HL-60 (cell line): ENCODE measurements around the gene GUCY1B1.

Experiments
- DNase-seq, 2 experiments: peaks; one replicate each; pipeline ENCODE4 v3.0.0-alpha.2; 2010 to 2020; ENCODE audit warnings: low read depth in 1 of 2, low spot score in 1 of 2
- H3K27ac ChIP-seq: fragments of 250-450 bp; sonication (Bioruptor Pico); replicated peaks from 2 replicates; pipeline ENCODE4 v1.5.1; 2020; ENCODE audit warnings: mild to moderate bottlenecking, moderate library complexity
- H3K27me3 ChIP-seq: fragments of 250-450 bp; sonication (Bioruptor Pico); 2 replicates; pipeline ENCODE4 v1.5.1; 2021; ENCODE audit warnings: mild to moderate bottlenecking, moderate library complexity; ENCODE audit not compliant: insufficient read depth, poor library complexity, severe bottlenecking
- H3K4me3 ChIP-seq: replicated peaks from 2 replicates; pipeline ENCODE4 v1.5.1; 2011; ENCODE audit warnings: mild to moderate bottlenecking, control low read depth, low read length; ENCODE audit not compliant: insufficient read depth
- GABPA ChIP-seq: IDR thresholded peaks from 2 replicates; pipeline ENCODE4 v1.6.1; 2012; ENCODE audit warnings: low read depth
- POLR2AphosphoS5 ChIP-seq: IDR thresholded peaks from 2 replicates; pipeline ENCODE4 v1.6.1; 2012; ENCODE audit warnings: low read depth
- SPI1 ChIP-seq: IDR thresholded peaks from 2 replicates; pipeline ENCODE4 v1.6.1; 2012; ENCODE audit warnings: low read depth, mild to moderate bottlenecking, borderline replicate concordance
- TF ChIP-seq, protein P1 (sequence below): IDR thresholded peaks from one replicate; pipeline ENCODE4 v1.5.1; 2011; ENCODE audit warnings: low read length, control low read depth, inconsistent platforms; ENCODE audit not compliant: insufficient read depth
- TF ChIP-seq, protein P2 (sequence below): IDR thresholded peaks from 2 replicates; pipeline ENCODE4 v1.6.1; 2012; ENCODE audit warnings: low read depth; ENCODE audit not compliant: insufficient replicate concordance

GUCY1B1 gene

GRCh38 chr4:155712846-155713245, 46.0 kb upstream of the GUCY1B1 start:
- Histone ChIP-seq H3K27me3 (no peaks in the 10 kb centered on the region), H3K27ac (no peak overlapping the region), H3K4me3 (no peak overlapping the region)
- no peak for DNase-seq
- TF ChIP-seq GABPA = no peak
- TF ChIP-seq, protein P1, sequence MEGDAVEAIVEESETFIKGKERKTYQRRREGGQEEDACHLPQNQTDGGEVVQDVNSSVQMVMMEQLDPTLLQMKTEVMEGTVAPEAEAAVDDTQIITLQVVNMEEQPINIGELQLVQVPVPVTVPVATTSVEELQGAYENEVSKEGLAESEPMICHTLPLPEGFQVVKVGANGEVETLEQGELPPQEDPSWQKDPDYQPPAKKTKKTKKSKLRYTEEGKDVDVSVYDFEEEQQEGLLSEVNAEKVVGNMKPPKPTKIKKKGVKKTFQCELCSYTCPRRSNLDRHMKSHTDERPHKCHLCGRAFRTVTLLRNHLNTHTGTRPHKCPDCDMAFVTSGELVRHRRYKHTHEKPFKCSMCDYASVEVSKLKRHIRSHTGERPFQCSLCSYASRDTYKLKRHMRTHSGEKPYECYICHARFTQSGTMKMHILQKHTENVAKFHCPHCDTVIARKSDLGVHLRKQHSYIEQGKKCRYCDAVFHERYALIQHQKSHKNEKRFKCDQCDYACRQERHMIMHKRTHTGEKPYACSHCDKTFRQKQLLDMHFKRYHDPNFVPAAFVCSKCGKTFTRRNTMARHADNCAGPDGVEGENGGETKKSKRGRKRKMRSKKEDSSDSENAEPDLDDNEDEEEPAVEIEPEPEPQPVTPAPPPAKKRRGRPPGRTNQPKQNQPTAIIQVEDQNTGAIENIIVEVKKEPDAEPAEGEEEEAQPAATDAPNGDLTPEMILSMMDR = no peak
- no peak for TF ChIP-seq POLR2AphosphoS5
- TF ChIP-seq SPI1 = no peak

GRCh38 chr4:155713911-155714310, 44.9 kb upstream of the GUCY1B1 start:
- Histone ChIP-seq H3K4me3 (no peak overlapping the region), H3K27ac (no peak overlapping the region), H3K27me3 (no peaks in the 10 kb centered on the region)
- no peak for DNase-seq
- TF ChIP-seq SPI1 (no peak), POLR2AphosphoS5 (no peak), GABPA (no peak)
- TF ChIP-seq, protein P2, sequence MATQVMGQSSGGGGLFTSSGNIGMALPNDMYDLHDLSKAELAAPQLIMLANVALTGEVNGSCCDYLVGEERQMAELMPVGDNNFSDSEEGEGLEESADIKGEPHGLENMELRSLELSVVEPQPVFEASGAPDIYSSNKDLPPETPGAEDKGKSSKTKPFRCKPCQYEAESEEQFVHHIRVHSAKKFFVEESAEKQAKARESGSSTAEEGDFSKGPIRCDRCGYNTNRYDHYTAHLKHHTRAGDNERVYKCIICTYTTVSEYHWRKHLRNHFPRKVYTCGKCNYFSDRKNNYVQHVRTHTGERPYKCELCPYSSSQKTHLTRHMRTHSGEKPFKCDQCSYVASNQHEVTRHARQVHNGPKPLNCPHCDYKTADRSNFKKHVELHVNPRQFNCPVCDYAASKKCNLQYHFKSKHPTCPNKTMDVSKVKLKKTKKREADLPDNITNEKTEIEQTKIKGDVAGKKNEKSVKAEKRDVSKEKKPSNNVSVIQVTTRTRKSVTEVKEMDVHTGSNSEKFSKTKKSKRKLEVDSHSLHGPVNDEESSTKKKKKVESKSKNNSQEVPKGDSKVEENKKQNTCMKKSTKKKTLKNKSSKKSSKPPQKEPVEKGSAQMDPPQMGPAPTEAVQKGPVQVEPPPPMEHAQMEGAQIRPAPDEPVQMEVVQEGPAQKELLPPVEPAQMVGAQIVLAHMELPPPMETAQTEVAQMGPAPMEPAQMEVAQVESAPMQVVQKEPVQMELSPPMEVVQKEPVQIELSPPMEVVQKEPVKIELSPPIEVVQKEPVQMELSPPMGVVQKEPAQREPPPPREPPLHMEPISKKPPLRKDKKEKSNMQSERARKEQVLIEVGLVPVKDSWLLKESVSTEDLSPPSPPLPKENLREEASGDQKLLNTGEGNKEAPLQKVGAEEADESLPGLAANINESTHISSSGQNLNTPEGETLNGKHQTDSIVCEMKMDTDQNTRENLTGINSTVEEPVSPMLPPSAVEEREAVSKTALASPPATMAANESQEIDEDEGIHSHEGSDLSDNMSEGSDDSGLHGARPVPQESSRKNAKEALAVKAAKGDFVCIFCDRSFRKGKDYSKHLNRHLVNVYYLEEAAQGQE = no peak
- TF ChIP-seq, protein P1 = no peak

DNA sequence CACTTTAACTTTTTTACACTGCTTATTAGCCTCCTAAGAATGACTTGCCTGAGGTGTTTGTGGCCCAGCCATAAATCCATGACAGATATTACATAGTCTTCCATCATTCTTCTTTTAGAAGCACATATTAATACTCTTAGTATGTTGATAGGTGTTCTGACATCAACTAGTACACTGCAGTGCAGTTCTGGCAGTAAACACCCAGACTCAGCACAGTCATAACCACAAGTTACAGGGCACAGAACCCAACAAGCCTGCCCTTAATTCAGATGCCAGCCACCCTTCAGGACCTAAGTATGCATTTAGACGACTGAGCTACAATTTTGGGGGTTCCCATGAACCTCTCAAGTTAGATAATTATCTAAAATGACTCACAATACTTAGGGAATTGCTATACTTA, 36.5 kb upstream of the GUCY1B1 start:
- H3K4me3 ChIP-seq = no peak overlapping the region
- H3K27me3 ChIP-seq = no peaks in the 10 kb centered on the region
- no peak for DNase-seq
- H3K27ac ChIP-seq = no peak overlapping the region
- TF ChIP-seq POLR2AphosphoS5 = no peak
- no peak for TF ChIP-seq GABPA
- TF ChIP-seq, protein P1 = no peak
- TF ChIP-seq SPI1 = no peak
- TF ChIP-seq, protein P2 = no peak

GRCh38 chr4:155722816-155723499, 35.9 kb upstream of the GUCY1B1 start:
- TF ChIP-seq POLR2AphosphoS5 = no peak
- TF ChIP-seq, protein P2 = no peak
- no peak for TF ChIP-seq GABPA
- TF ChIP-seq, protein P1 = no peak
- TF ChIP-seq SPI1 = no peak
- H3K27me3 ChIP-seq = no peaks in the 10 kb centered on the region
- no peak overlapping the region for H3K27ac ChIP-seq
- DNase-seq = no peak
- H3K4me3 ChIP-seq = no peak overlapping the region
